ENCODE results near the gene ICA1. TPM values are rescaled to one million over a fixed set of nuclear protein-coding genes. Genes with fewer than 3 reads are reported as not detected.

Gene ICA1
- total and polyA plus RNA-seq, 2 of the 13 experiments (the other 11 are each of a cell fraction or from before 2014, with no cell fraction given) = 0.29 TPM; not detected in 1

DNA sequence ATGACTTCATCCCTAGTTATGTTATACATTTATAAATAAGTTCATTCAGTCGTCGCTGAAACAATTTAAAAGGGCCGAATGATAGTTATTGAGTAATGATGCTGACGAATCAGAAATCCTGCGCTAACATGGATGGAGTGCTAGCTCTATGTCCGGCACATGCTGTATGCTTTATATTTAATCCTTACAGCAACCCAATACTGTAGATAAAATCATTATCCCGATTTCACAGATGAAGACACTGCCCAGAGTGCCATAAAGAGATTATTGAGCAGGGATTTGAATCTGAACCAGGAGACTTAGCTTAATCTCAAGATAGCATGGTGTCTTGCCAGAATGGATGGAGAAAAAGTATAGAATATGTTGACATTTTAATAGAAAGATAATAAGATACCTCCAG is 1.1 kb upstream of the ICA1 start:
- Histone ChIP-seq H3K79me2 (ENCODE audit: insufficient read depth, low read length) (no peaks in the 10 kb centered on the region), H3K36me3 (replicated peaks in 1 of 2; ENCODE audit: control insufficient read depth in 1 of 2, insufficient read depth in 2 of 2, low read length in 2 of 2) (no peaks in the 10 kb centered on the region), H3K27me3 (ENCODE audit: control insufficient read depth in 1 of 2, insufficient read depth in 2 of 2, low read length in 2 of 2) (peaks cover 4 to 22% of the 10 kb centered on the region in 2 experiments; a peak in 3 of 5 replicates), H3K4me1 (ENCODE audit: insufficient read depth, low read length) (no peaks in the 10 kb centered on the region), H3K9me3 (ENCODE audit: low read length) (no peaks in the 10 kb centered on the region), H3K4me3 (replicated peaks in 1 of 3; ENCODE audit: insufficient read depth in 1 of 3, low read depth in 2 of 3, low read length in 3 of 3) (no peak overlapping the region), H3K27ac (ENCODE audit: extremely low read length, insufficient read depth, low read length) (no peak overlapping the region), H3K4me2 (ENCODE audit: low read depth, low read length) (no peak overlapping the region), H2AFZ (ENCODE audit: low read length) (no peak overlapping the region), H4K20me1 (ENCODE audit: insufficient read depth, low read length) (no peaks in the 10 kb centered on the region), H3K9ac (ENCODE audit: insufficient read depth, low read depth, low read length) (no peak overlapping the region)
- DNase-seq (ENCODE audit: low spot score) (no peak), FAIRE-seq (no peak), ATAC-seq (no peak)
- intact Hi-C loops (cut with micrococcal nuclease; ENCODE audit: unreplicated experiment) = no loop called here
- 61% methylated on average over 7 of the region's 7 CpGs for WGBS (ENCODE audit: low lambda C conversion rate)
- no TSS peak for BruUV-seq (replicated peaks)
- TF ChIP-seq TARDBP (CRISPR knock-in tag; IDR thresholded peaks at IDR 0.05) (no peak), ETV5 (CRISPR knock-in tag; IDR thresholded peaks at IDR 0.05; ENCODE audit: borderline replicate concordance) (no peak)
- POLR2A ChIA-PET = no interaction called here
- CTCF ChIA-PET (ENCODE audit: low intra/inter-chr PET ratio, low total read pairs) = no interaction called here
- in situ Hi-C loops (cut with HindIII; ENCODE audit: extremely low pct_ligation_motif_present, low pct_unique_long_range_greater_than_20kb) = no loop called here

DNA sequence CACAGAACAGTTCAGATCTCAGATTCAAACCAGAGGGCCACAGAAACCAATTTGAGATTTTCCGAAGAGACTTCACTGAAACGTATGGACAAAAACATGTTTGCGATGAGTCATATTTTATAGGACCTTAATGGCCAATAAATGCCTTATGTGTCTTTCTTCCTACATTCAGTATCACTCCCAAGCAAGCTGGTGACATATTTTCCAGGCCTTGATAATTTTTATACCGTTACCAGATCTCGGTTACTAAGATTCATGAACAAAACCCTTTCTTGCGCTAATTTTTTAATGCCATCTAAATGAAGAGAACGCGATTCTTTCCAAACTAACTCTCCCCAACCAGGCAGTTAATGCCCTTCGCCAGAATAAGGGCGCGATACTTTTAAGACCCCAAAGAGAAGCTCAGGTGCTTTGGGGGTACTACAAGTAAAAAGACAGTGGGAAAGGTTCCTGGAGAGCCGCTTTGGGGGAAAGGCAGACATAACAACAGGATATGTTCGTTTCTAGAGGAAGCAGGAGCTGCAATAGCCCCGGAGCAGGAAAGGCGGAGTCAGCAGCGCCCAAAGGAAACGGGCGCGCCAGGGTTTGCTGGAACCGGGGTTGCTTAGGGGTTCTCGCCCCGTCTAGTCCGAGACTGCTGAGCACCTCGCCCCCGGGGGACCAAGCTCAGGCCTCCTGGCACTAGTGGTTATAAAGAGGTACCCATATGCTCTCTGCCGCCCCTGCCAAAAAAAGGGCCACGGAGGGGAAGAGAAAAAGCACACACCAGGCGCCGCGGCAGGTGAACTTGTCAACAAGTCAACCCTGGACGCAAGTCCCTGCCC is 884 bp downstream of the ICA1 start:
- intact Hi-C loops (cut with micrococcal nuclease; ENCODE audit: unreplicated experiment) (no loop called here), in situ Hi-C loops (cut with HindIII; ENCODE audit: extremely low pct_ligation_motif_present, low pct_unique_long_range_greater_than_20kb) (no loop called here)
- Histone ChIP-seq H3K79me2 (ENCODE audit: insufficient read depth, low read length) (no peaks in the 10 kb centered on the region), H3K36me3 (replicated peaks in 1 of 2; ENCODE audit: control insufficient read depth in 1 of 2, insufficient read depth in 2 of 2, low read length in 2 of 2) (no peaks in the 10 kb centered on the region), H3K27ac (ENCODE audit: extremely low read length, insufficient read depth, low read length) (no peak overlapping the region), H3K9ac (ENCODE audit: insufficient read depth, low read depth, low read length) (no peak overlapping the region), H3K4me2 (ENCODE audit: low read depth, low read length) (peak overlapping the region; percentile 71; the same call in 1 of the 2 replicates), H4K20me1 (ENCODE audit: insufficient read depth, low read length) (no peaks in the 10 kb centered on the region), H3K27me3 (ENCODE audit: control insufficient read depth in 1 of 2, insufficient read depth in 2 of 2, low read length in 2 of 2) (peaks cover 4 to 22% of the 10 kb centered on the region in 2 experiments; a peak in 3 of 5 replicates), H3K9me3 (ENCODE audit: low read length) (no peaks in the 10 kb centered on the region), H3K4me3 (replicated peaks in 1 of 3; ENCODE audit: insufficient read depth in 1 of 3, low read depth in 2 of 3, low read length in 3 of 3) (peak overlapping the region in 2 of 3 experiments; percentile 38 to 68; a peak in 4 of 6 replicates), H3K4me1 (ENCODE audit: insufficient read depth, low read length) (no peaks in the 10 kb centered on the region), H2AFZ (ENCODE audit: low read length) (no peak overlapping the region)
- DNase-seq (ENCODE audit: low spot score) = no peak
- WGBS (ENCODE audit: low lambda C conversion rate) = 59% methylated on average over 21 of the region's 31 CpGs
- POLR2A ChIA-PET = no interaction called here
- TF ChIP-seq, protein P1, sequence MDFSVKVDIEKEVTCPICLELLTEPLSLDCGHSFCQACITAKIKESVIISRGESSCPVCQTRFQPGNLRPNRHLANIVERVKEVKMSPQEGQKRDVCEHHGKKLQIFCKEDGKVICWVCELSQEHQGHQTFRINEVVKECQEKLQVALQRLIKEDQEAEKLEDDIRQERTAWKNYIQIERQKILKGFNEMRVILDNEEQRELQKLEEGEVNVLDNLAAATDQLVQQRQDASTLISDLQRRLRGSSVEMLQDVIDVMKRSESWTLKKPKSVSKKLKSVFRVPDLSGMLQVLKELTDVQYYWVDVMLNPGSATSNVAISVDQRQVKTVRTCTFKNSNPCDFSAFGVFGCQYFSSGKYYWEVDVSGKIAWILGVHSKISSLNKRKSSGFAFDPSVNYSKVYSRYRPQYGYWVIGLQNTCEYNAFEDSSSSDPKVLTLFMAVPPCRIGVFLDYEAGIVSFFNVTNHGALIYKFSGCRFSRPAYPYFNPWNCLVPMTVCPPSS (IDR thresholded peaks at IDR 0.05) = no peak
- TF ChIP-seq ZNF788 (CRISPR knock-in tag; IDR thresholded peaks at IDR 0.05; ENCODE audit: borderline replicate concordance) (no peak), FOXM1 (CRISPR knock-in tag; IDR thresholded peaks at IDR 0.05) (no peak), ZNF354B (CRISPR knock-in tag; IDR thresholded peaks at IDR 0.05) (no peak), RBAK (CRISPR knock-in tag; IDR thresholded peaks at IDR 0.05) (no peak), ZNF7 (CRISPR knock-in tag; IDR thresholded peaks at IDR 0.05) (no peak), ZFAT (CRISPR knock-in tag; conservative IDR thresholded peaks at IDR 0.05) (no peak), KDM3A (CRISPR knock-in tag; IDR thresholded peaks at IDR 0.05; ENCODE audit: low read depth) (no peak), ZNF160 (CRISPR knock-in tag; IDR thresholded peaks at IDR 0.05) (no peak)
- CTCF ChIA-PET (ENCODE audit: low intra/inter-chr PET ratio, low total read pairs) = no interaction called here
- ATAC-seq = peak; percentile 14; the same call in 2 of the 3 replicates
- no peak for FAIRE-seq
- no TSS peak for BruUV-seq (replicated peaks)
